Activated CD4-positive, alpha-beta memory T cell treated with anti-CD3 and anti-CD28 coated beads for 36 hours (primary cell): Measurements from ENCODE around the gene PRODH2. TPM values are rescaled to one million over a fixed set of nuclear protein-coding genes. Genes with fewer than 3 reads are reported as not detected.
A peak's percentile ranks its signal among the peaks of the same experiment; 100 is the strongest.

Experiments used
- CTCF ChIA-PET: fragments of 350-600 bp; sonication (Branson Sonifier 250); formaldehyde crosslinking; loops from one replicate; lab custom pipeline; 2021; ENCODE audit warnings: antibody characterized with exemption, inconsistent platforms; lab: Charles Lee
- POLR2A ChIA-PET: fragments of 350-600 bp; sonication (Branson Sonifier 250); formaldehyde crosslinking; loops from one replicate; lab custom pipeline; 2021; ENCODE audit warnings: antibody characterized with exemption; lab: Charles Lee
- DNase-seq: peaks from one replicate; pipeline ENCODE4 v3.0.0-alpha.2; 2020
- H3K27ac Mint-ChIP-seq: one replicate; pipeline ENCODE4 v1.8.0; 2021; ENCODE audit warnings: mixed read lengths
- H3K27me3 Mint-ChIP-seq: one replicate; pipeline ENCODE4 v1.8.0; 2021; ENCODE audit warnings: mixed read lengths
- H3K36me3 Mint-ChIP-seq: one replicate; pipeline ENCODE4 v1.8.0; 2021; ENCODE audit warnings: mixed read lengths
- H3K4me1 Mint-ChIP-seq: one replicate; pipeline ENCODE4 v1.8.0; 2021; ENCODE audit warnings: low read depth, mixed read lengths
- H3K4me3 Mint-ChIP-seq: one replicate; pipeline ENCODE4 v1.8.0; 2021; ENCODE audit warnings: mild to moderate bottlenecking, mixed read lengths
- H3K9me3 Mint-ChIP-seq: one replicate; pipeline ENCODE4 v1.8.0; 2021; ENCODE audit warnings: mixed read lengths
- intact Hi-C: fragments of 100-400 bp; cut with micrococcal nuclease; formaldehyde crosslinking; loops from one replicate; pipeline ENCODE4 v1.15.1; 2023
- total RNA-seq, 2 experiments: library from RNA; stranded (reverse); gene quantifications; one replicate each; pipeline ENCODE4 v1.2.3, GENCODE V29; 2021

PRODH2 gene
- not detected for total RNA-seq

DNA sequence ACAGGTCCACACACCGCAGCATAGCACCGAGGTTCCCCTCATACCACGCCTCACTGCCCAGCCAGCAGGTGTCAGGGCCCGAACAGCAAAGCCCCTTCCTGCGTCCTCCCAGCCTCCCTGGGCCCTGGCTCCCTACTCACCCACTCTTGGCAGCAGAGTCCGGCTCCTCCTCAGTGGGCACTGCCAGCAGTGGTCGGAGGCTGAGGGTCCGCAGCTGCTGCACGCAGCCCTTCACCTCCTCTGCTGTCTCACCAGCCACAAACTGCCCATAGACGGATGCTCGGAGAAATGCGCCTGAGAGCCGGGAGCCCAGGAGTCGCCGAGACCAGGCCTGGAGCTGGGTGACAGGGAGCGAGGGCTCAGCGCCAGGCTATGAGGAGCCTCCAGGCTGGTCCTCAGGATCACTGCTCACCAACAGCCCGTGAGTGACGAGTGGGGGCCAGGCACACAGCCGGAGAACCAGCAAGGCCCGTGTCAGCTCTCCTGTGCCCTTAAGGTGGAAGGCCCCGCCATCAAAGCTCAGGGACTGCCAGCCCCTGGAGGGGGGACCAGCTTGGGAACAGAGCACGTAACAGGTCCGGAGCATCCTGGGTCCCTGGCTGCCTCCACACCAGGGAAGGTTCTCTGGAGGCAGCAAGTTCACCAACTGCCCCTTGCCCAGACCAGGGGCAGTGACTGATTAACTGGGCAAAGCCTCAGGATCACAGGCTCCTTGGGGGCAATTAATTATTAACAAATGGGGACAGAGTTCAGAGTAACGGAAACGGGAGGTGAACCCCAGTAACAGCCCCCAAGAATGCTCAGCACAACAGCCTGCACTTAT is at the start of gene PRODH2:
Gene PRODH2 (minus strand): TSS at position 626 of the 823 bp plus-strand sequence. CDS start 40 bp downstream, at position 586.
- Mint-ChIP-seq H3K4me3 (no peak within 1 kb of the TSS), H3K27me3 (peaks cover 10% of the 10 kb centered on the region), H3K4me1 (no peaks in the 10 kb centered on the region), H3K27ac (no peak within 1 kb of the TSS), H3K9me3 (no peaks in the 10 kb centered on the region), H3K36me3 (peaks cover 2% of the 10 kb centered on the region)
- CTCF ChIA-PET = interaction anchor here (0.6 kb wide), 1 partner anchor 23 kb away, joined by 3 read pairs; no protein-coding TSS in a partner anchor
- no peak for DNase-seq
- intact Hi-C loops = no loop called here
- POLR2A ChIA-PET = no interaction called here

DNA sequence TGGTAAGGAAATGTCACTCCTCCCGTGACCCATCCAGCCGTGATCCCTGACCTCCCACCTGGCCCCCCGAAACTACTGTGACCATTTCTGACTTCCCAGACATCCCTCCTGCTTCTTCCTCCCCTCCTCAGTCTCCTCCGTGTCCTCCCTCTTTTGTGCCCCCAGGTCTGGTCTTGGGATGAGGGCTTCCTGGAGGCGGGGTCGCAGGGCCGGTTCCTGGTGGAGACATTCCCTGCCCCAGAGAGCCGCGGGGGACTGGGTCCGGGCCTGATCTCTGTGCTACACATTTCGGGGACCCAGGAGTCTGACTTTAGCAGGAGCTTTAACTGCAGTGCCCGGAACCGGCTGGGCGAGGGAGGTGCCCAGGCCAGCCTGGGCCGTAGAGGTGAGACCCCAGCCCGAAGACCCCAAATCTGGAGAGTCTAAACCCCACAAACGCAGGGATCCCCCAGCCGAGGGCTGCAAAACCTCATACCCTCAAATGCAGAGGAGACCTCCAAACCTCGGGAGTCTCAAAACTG is 49.1 kb upstream of the PRODH2 start:
- H3K27me3 Mint-ChIP-seq = peaks cover 52% of the 10 kb centered on the region
- DNase-seq = no peak
- intact Hi-C loops = no loop called here
- no peak overlapping the region for H3K27ac Mint-ChIP-seq
- no peaks in the 10 kb centered on the region for H3K9me3 Mint-ChIP-seq
- ChIA-PET CTCF (no interaction called here), POLR2A (no interaction called here)
- H3K36me3 Mint-ChIP-seq = no peaks in the 10 kb centered on the region
- peaks cover 11% of the 10 kb centered on the region for H3K4me1 Mint-ChIP-seq
- H3K4me3 Mint-ChIP-seq = no peak overlapping the region

DNA sequence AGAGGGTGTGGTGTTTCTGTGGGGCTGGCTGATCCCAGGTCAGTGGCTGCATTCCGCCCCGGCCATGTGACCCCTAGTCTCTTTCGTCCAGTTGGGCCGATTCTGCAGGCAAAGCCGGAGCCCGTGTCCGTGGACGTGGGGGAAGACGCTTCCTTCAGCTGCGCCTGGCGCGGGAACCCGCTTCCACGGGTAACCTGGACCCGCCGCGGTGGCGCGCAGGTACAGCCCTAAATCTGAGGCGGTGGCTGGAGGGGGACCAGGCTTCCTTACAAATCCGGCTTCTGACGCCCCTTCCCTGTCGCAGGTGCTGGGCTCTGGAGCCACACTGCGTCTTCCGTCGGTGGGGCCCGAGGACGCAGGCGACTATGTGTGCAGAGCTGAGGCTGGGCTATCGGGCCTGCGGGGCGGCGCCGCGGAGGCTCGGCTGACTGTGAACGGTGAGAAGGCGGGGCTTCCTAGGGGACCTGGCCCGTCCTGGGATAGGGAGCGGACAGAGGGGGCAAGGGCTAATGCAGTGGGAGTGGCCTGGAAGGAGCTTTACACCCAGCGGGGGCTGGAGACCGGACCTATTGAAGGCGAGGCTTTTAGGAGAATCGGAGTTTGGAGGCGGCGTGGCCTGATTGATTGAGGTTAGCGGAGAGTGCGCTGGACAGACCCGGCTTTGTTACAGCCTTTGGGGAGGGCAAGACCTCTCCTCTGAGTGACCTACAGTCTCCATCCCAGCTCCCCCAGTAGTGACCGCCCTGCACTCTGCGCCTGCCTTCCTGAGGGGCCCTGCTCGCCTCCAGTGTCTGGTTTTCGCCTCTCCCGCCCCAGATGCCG is 48.4 kb upstream of the PRODH2 start:
- Mint-ChIP-seq H3K27me3 (peaks cover 47% of the 10 kb centered on the region), H3K4me1 (peaks cover 11% of the 10 kb centered on the region), H3K27ac (no peak overlapping the region), H3K36me3 (no peaks in the 10 kb centered on the region), H3K4me3 (no peak overlapping the region), H3K9me3 (no peaks in the 10 kb centered on the region)
- POLR2A ChIA-PET = no interaction called here
- intact Hi-C loops = no loop called here
- no peak for DNase-seq
- CTCF ChIA-PET = no interaction called here

- DNase-seq = no peak
- intact Hi-C loops = no loop called here
- H3K36me3 Mint-ChIP-seq = no peaks in the 10 kb centered on the region
- peaks cover 11% of the 10 kb centered on the region for H3K4me1 Mint-ChIP-seq
- CTCF ChIA-PET = no interaction called here
- POLR2A ChIA-PET = no interaction called here
- H3K27ac Mint-ChIP-seq = no peak overlapping the region
- no peaks in the 10 kb centered on the region for H3K9me3 Mint-ChIP-seq
- peaks cover 46% of the 10 kb centered on the region for H3K27me3 Mint-ChIP-seq
- H3K4me3 Mint-ChIP-seq = no peak overlapping the region
Measured at GRCh38 chr19:35860436-35860817, 47.8 kb upstream of the PRODH2 start.

- Mint-ChIP-seq H3K27me3 (peaks cover 54% of the 10 kb centered on the region), H3K27ac (no peak overlapping the region), H3K9me3 (no peaks in the 10 kb centered on the region), H3K4me1 (peaks cover 11% of the 10 kb centered on the region), H3K4me3 (no peak overlapping the region), H3K36me3 (no peaks in the 10 kb centered on the region)
- no peak for DNase-seq
- intact Hi-C loops = no loop called here
- ChIA-PET POLR2A (no interaction called here), CTCF (no interaction called here)
Measured at GRCh38 chr19:35859414-35859813, 46.8 kb upstream of the PRODH2 start.

DNA sequence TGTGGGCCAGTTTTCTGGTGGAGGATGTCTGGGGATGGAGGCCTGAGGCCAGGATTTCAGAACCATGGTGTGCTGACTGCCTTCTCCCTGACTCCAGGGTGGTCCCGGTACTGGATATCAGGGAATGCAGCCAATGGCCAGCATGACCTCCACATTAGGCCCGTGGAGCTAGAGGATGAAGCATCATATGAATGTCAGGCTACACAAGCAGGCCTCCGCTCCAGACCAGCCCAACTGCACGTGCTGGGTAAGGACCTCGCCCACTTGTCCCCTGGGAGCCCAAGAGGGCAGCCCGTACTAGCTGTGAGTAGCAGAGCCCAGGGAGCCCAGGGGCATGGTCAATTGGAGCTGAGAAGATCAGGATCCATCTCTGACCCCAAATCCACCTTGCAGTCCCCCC is 45.7 kb upstream of the PRODH2 start:
- ChIA-PET CTCF (no interaction called here), POLR2A (no interaction called here)
- H3K27ac Mint-ChIP-seq = no peak overlapping the region
- peaks cover 11% of the 10 kb centered on the region for H3K4me1 Mint-ChIP-seq
- no peaks in the 10 kb centered on the region for H3K9me3 Mint-ChIP-seq
- H3K27me3 Mint-ChIP-seq = peaks cover 55% of the 10 kb centered on the region
- DNase-seq = no peak
- no peak overlapping the region for H3K4me3 Mint-ChIP-seq
- intact Hi-C loops = no loop called here
- H3K36me3 Mint-ChIP-seq = no peaks in the 10 kb centered on the region

DNA sequence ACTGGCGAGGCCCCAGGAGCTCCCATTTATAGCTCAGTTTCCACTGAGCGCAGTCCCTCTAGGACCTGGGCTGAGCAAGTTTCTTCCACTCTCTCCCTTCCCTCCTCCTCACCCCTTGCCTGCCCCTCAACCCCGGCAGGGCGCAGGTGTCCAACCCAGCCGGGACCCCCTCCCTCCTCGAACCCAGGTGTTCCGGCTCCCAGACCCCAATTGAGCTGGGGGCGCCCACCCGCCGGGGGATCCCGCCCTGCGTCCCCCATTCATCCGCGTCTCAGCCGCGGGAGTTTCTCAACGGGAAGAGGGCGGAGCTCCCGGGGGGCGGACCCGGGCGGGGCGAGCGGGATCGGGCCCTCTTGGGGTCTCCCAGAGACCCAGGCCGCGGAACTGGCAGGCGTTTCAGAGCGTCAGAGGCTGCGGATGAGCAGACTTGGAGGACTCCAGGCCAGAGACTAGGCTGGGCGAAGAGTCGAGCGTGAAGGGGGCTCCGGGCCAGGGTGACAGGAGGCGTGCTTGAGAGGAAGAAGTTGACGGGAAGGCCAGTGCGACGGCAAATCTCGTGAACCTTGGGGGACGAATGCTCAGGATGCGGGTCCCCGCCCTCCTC is 44.0 kb upstream of the PRODH2 start, which contains the start of gene KIRREL2:
Gene KIRREL2 (plus strand): TSS at position 366 of the 604 bp plus-strand sequence. CDS start 209 bp downstream, at position 575.
- ChIA-PET CTCF (no interaction called here), POLR2A (interaction anchor here (1.3 kb wide), 1 partner anchor 108 kb away, joined by 3 read pairs; the partner anchor contains the start of gene LIN37)
- intact Hi-C loops = no loop called here

DNA sequence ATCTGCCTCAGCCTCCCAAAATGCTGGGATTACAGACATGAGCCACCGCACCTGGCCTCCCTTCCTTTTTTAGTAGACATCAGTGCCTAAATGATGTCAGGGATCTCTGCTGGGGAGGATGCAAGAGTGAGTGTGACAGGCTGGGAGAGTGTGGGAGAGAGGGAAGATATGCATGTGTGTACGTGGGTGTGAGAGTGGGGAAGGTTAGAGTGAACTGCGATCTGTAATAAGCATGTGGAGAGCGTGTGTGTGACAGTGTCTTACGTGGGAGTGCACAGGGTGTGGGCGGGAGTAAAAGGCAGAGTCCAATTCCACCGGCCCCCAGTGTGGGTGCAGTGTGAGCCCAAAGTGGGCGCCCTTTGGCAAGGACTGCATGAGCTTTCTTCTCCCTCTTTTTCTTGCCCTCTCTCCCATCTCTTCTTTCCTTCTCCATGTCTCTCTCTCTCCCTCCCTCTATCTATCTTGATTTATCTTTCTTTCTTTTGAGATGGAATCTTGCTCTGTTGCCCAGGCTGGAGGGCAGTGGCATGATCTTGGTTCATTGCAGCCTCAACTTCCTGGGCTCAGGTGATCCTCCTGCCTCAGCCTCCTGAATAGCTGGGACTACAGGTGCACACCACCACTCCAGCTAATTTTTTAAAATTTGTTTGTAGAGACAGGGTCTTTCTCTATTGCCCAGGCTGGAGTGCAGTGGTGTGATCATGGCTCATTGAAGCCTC is 40.6 kb upstream of the PRODH2 start:
- H3K9me3 Mint-ChIP-seq = no peaks in the 10 kb centered on the region
- ChIA-PET CTCF (no interaction called here), POLR2A (no interaction called here)
- no peak overlapping the region for H3K27ac Mint-ChIP-seq
- no peak overlapping the region for H3K4me3 Mint-ChIP-seq
- H3K36me3 Mint-ChIP-seq = no peaks in the 10 kb centered on the region
- peaks cover 43% of the 10 kb centered on the region for H3K27me3 Mint-ChIP-seq
- peaks cover 7% of the 10 kb centered on the region for H3K4me1 Mint-ChIP-seq
- intact Hi-C loops = no loop called here
- no peak for DNase-seq

More for the DNA sequence above, 44.0 kb upstream of the PRODH2 start, which contains the start of gene KIRREL2:
- Mint-ChIP-seq H3K9me3 (no peaks in the 10 kb centered on the region), H3K4me3 (peak within 1 kb of the TSS; percentile 67), H3K36me3 (no peaks in the 10 kb centered on the region), H3K4me1 (peaks cover 11% of the 10 kb centered on the region), H3K27me3 (peaks cover 59% of the 10 kb centered on the region), H3K27ac (no peak within 1 kb of the TSS)
- DNase-seq = peak; percentile 37

- ChIA-PET POLR2A (no interaction called here), CTCF (no interaction called here)
- H3K4me1 Mint-ChIP-seq = peaks cover 3% of the 10 kb centered on the region
- H3K27me3 Mint-ChIP-seq = peaks cover 43% of the 10 kb centered on the region
- H3K36me3 Mint-ChIP-seq = no peaks in the 10 kb centered on the region
- intact Hi-C loops = no loop called here
- H3K27ac Mint-ChIP-seq = no peak within 1 kb of the TSS
- H3K4me3 Mint-ChIP-seq = no peak within 1 kb of the TSS
- DNase-seq = no peak
- H3K9me3 Mint-ChIP-seq = no peaks in the 10 kb centered on the region
Measured at GRCh38 chr19:35852029-35852780, 39.6 kb upstream of the PRODH2 start, which contains the start of gene NPHS1. NPHS1 (minus strand) TSS chr19:35852504; CDS start chr19:35851837, 667 bp downstream.

DNA sequence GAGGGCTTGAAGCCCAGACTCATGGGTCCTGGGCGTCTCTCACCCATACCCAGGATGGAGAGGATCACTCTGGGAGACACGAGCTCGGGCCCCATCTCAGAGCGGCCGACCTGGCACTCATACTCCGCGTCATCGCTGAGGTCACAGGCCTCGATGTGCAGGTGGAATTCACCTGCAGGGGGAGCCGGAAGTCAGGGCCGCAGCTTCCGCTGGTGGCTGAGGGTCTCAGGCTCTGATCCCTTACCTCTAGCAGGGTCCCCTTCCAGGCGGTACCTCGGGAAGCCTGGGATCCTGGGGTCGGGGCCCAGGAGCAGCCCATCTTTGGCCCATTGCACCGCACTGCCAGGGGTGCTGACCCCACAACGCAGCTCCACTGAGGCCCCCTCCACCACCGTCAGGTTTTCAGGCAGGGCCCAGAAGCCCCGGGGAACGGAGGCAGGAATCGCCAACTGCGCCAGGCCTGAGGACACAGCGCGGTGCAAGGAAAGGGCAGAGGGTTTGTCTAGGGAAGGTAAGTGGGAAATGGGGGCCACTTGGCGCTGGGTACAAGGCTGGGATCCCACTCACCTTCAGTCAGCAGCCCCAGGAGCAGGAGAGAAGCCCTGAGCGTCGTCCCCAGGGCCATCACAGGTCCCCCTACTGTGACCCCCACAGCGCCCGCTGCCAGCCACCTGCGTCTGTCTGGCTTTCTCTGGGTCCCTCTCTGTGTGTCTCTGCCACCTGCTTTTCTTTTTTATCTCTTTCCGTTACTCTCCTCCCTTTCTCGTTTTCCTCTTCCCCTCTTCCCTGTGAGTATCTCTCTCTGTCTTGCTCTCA is 38.8 kb upstream of the PRODH2 start:
- Mint-ChIP-seq H3K27me3 (peaks cover 46% of the 10 kb centered on the region), H3K9me3 (no peaks in the 10 kb centered on the region), H3K36me3 (no peaks in the 10 kb centered on the region), H3K4me1 (peaks cover 3% of the 10 kb centered on the region), H3K27ac (no peak overlapping the region), H3K4me3 (no peak overlapping the region)
- intact Hi-C loops = no loop called here
- ChIA-PET CTCF (interaction anchor here (1.4 kb wide), 1 partner anchor 13 kb away, joined by 3 read pairs; no protein-coding TSS in a partner anchor), POLR2A (no interaction called here)
- no peak for DNase-seq
